ENCODE measurements around the gene SIPA1L2. TPM values are rescaled to one million over a fixed set of nuclear protein-coding genes. Genes with fewer than 3 reads are reported as not detected.
A peak's percentile ranks its signal among the peaks of the same experiment; 100 is the strongest.

Gene SIPA1L2
- total and polyA plus RNA-seq, 2 experiments from 2014 or later = 1.1 to 5.9 TPM

GRCh38 chr1:232590744-232591082 lies 39.2 kb downstream of the SIPA1L2 start:
- 73 to 76% methylated on average over 5 of the region's 5 CpGs for WGBS, 2 experiments (ENCODE audit: low coverage in 1 of 2, low lambda C conversion rate in 2 of 2, missing lambda C conversion rate in 2 of 2)
- no peak overlapping the region for H3K4me2 ChIP-seq (ENCODE audit: unreplicated experiment)
- H3K4me3 ChIP-seq = no peak overlapping the region

GRCh38 chr1:232589812-232590743 lies 39.9 kb downstream of the SIPA1L2 start:
- Histone ChIP-seq H3K9me2 (ENCODE audit: insufficient read depth) (no peaks in the 10 kb centered on the region), H3K9ac (no peak overlapping the region), H3K4me3 (no peak overlapping the region), H2AFZ (0 out of 2 replicates have a peak overlapping the region, but pooled peaks have one; percentile 29), H3K27me3 (replicated peaks; ENCODE audit: insufficient read depth) (no peaks in the 10 kb centered on the region), H3K9me3 (ENCODE audit: low read depth) (no peaks in the 10 kb centered on the region), H3K27ac (no peak overlapping the region), H3K36me3 (ENCODE audit: low read depth) (no peaks in the 10 kb centered on the region), H3K79me2 (ENCODE audit: insufficient read depth) (no peaks in the 10 kb centered on the region), H3K4me2 (ENCODE audit: unreplicated experiment) (no peak overlapping the region), H3K4me1 (ENCODE audit: insufficient read depth) (peaks cover 6% of the 10 kb centered on the region; the same call in 1 of the 2 replicates), H4K20me1 (ENCODE audit: insufficient read depth) (no peaks in the 10 kb centered on the region), H3F3A (ENCODE audit: insufficient read depth) (no peaks in the 10 kb centered on the region)
- peak; percentile 38 for DNase-seq
- TF ChIP-seq EZH2phosphoT487 (IDR thresholded peaks at IDR 0.05; ENCODE audit: insufficient read depth, low read depth) (no peak), EZH2 (IDR thresholded peaks at IDR 0.05; ENCODE audit: insufficient read depth, poor library complexity, severe bottlenecking) (no peak)
- 62% methylated on average over 10 of the region's 10 CpGs for WGBS, 2 experiments (ENCODE audit: low coverage in 1 of 2, low lambda C conversion rate in 2 of 2, missing lambda C conversion rate in 2 of 2)
- in situ Hi-C loops (cut with MboI) = no loop called here

More at GRCh38 chr1:232590744-232591082, 39.2 kb downstream of the SIPA1L2 start:
- Histone ChIP-seq H3K27ac (no peak overlapping the region), H2AFZ (0 out of 2 replicates have a peak overlapping the region, but pooled peaks have one; percentile 29), H3K9me3 (ENCODE audit: low read depth) (no peaks in the 10 kb centered on the region), H3K36me3 (ENCODE audit: low read depth) (no peaks in the 10 kb centered on the region), H3K4me1 (ENCODE audit: insufficient read depth) (peaks cover 6% of the 10 kb centered on the region; the same call in 1 of the 2 replicates), H4K20me1 (ENCODE audit: insufficient read depth) (no peaks in the 10 kb centered on the region), H3F3A (ENCODE audit: insufficient read depth) (no peaks in the 10 kb centered on the region), H3K79me2 (ENCODE audit: insufficient read depth) (no peaks in the 10 kb centered on the region), H3K9me2 (ENCODE audit: insufficient read depth) (no peaks in the 10 kb centered on the region), H3K9ac (no peak overlapping the region), H3K27me3 (replicated peaks; ENCODE audit: insufficient read depth) (no peaks in the 10 kb centered on the region)
- TF ChIP-seq EZH2phosphoT487 (IDR thresholded peaks at IDR 0.05; ENCODE audit: insufficient read depth, low read depth) (no peak), EZH2 (IDR thresholded peaks at IDR 0.05; ENCODE audit: insufficient read depth, poor library complexity, severe bottlenecking) (no peak)
- in situ Hi-C loops (cut with MboI) = no loop called here
- no peak for DNase-seq

GRCh38 chr1:232589111-232589811 lies 40.7 kb downstream of the SIPA1L2 start:
- Histone ChIP-seq H3K9ac (no peak overlapping the region), H3K27ac (no peak overlapping the region), H3K9me2 (ENCODE audit: insufficient read depth) (no peaks in the 10 kb centered on the region), H3K9me3 (ENCODE audit: low read depth) (no peaks in the 10 kb centered on the region), H3K79me2 (ENCODE audit: insufficient read depth) (no peaks in the 10 kb centered on the region), H3K36me3 (ENCODE audit: low read depth) (no peaks in the 10 kb centered on the region), H4K20me1 (ENCODE audit: insufficient read depth) (no peaks in the 10 kb centered on the region), H3K4me3 (no peak overlapping the region), H3K27me3 (replicated peaks; ENCODE audit: insufficient read depth) (no peaks in the 10 kb centered on the region), H2AFZ (no peak overlapping the region), H3F3A (ENCODE audit: insufficient read depth) (no peaks in the 10 kb centered on the region), H3K4me2 (ENCODE audit: unreplicated experiment) (no peak overlapping the region), H3K4me1 (ENCODE audit: insufficient read depth) (peaks cover 6% of the 10 kb centered on the region; the same call in 1 of the 2 replicates)
- in situ Hi-C loops (cut with MboI) = no loop called here
- DNase-seq = no peak
- 89% methylated on average over 6 of the region's 6 CpGs for WGBS, 2 experiments (ENCODE audit: low coverage in 1 of 2, low lambda C conversion rate in 2 of 2, missing lambda C conversion rate in 2 of 2)
- TF ChIP-seq EZH2phosphoT487 (IDR thresholded peaks at IDR 0.05; ENCODE audit: insufficient read depth, low read depth) = no peak
- TF ChIP-seq EZH2 (IDR thresholded peaks at IDR 0.05; ENCODE audit: insufficient read depth, poor library complexity, severe bottlenecking) = no peak

GRCh38 chr1:232587141-232588008 lies 42.6 kb downstream of the SIPA1L2 start:
- H3K9ac ChIP-seq = no peak overlapping the region
- H3K4me2 ChIP-seq (ENCODE audit: unreplicated experiment) = no peak overlapping the region
- no peaks in the 10 kb centered on the region for H3K36me3 ChIP-seq (ENCODE audit: low read depth)
- no peaks in the 10 kb centered on the region for H3K79me2 ChIP-seq (ENCODE audit: insufficient read depth)
- H3K9me2 ChIP-seq (ENCODE audit: insufficient read depth) = no peaks in the 10 kb centered on the region
- TF ChIP-seq EZH2phosphoT487 (IDR thresholded peaks at IDR 0.05; ENCODE audit: insufficient read depth, low read depth) (no peak), EZH2 (IDR thresholded peaks at IDR 0.05; ENCODE audit: insufficient read depth, poor library complexity, severe bottlenecking) (no peak)
- no peak overlapping the region for H3K27ac ChIP-seq
- no peaks in the 10 kb centered on the region for H3K27me3 ChIP-seq (replicated peaks; ENCODE audit: insufficient read depth)
- H3K4me1 ChIP-seq (ENCODE audit: insufficient read depth) = peaks cover 6% of the 10 kb centered on the region; the same call in 1 of the 2 replicates
- no peak for DNase-seq
- in situ Hi-C loops (cut with MboI) = no loop called here
- H4K20me1 ChIP-seq (ENCODE audit: insufficient read depth) = no peaks in the 10 kb centered on the region
- 62% methylated on average over 11 of the region's 11 CpGs for WGBS, 2 experiments (ENCODE audit: low coverage in 1 of 2, low lambda C conversion rate in 2 of 2, missing lambda C conversion rate in 2 of 2)
- H3K4me3 ChIP-seq = no peak overlapping the region
- no peaks in the 10 kb centered on the region for H3K9me3 ChIP-seq (ENCODE audit: low read depth)
- H2AFZ ChIP-seq = no peak overlapping the region
- no peaks in the 10 kb centered on the region for H3F3A ChIP-seq (ENCODE audit: insufficient read depth)

Measured in GM23248 (cell line).